OCI-M1 (cell line): ENCODE data around the gene PRR30.

ENCODE experiments used
- DNase-seq: peaks from one replicate; lab custom pipeline; 2025; lab: John Stamatoyannopoulos, UW

The PRR30 gene

DNA sequence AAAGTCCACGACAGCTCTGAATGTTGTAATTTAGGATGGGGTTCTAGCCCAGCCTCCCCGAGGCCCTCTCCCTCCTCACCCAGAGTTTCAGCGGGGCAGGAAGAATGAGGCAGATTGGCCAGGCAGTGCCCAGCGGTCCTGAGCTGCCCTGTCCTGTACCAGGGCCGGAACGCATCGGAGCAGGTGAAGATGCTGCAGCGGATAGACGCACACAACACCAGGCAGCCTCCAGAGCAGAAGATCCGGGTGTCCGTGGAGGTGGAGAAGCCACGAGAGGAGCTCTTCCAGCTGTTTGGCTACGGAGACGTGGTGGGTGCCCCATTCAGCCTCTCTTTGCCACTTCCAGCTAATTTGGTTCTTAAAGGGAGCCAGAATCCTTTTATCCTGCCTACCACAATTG is 41.9 kb downstream of the PRR30 start:
- no peak for DNase-seq

DNA sequence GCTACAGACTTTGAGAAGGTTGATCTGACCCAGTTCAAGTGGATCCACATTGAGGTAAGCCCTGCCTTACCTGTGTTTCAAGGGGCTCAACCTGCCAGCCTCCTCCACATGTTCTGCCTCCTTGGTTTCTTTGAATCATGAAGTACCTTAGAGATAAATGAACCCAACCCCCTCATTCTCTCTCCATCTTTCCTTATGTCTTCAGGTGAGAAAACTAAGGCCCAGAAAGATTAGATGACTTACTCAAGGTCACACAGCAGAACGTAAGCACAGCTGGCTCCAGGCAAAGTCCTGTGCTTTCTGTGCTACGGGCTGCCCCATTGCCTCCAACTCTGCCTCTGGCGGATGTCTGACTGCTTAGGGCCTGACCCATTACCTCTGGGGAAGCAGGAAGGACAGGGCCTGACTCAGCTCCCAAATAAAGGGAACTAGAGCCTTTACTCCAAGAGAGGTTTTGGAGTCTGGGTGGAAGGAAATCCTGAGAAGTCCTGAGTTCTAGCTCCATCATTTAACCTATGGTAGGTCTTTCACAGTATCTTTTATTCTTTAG is 42.4 kb downstream of the PRR30 start:
- no peak for DNase-seq

DNA sequence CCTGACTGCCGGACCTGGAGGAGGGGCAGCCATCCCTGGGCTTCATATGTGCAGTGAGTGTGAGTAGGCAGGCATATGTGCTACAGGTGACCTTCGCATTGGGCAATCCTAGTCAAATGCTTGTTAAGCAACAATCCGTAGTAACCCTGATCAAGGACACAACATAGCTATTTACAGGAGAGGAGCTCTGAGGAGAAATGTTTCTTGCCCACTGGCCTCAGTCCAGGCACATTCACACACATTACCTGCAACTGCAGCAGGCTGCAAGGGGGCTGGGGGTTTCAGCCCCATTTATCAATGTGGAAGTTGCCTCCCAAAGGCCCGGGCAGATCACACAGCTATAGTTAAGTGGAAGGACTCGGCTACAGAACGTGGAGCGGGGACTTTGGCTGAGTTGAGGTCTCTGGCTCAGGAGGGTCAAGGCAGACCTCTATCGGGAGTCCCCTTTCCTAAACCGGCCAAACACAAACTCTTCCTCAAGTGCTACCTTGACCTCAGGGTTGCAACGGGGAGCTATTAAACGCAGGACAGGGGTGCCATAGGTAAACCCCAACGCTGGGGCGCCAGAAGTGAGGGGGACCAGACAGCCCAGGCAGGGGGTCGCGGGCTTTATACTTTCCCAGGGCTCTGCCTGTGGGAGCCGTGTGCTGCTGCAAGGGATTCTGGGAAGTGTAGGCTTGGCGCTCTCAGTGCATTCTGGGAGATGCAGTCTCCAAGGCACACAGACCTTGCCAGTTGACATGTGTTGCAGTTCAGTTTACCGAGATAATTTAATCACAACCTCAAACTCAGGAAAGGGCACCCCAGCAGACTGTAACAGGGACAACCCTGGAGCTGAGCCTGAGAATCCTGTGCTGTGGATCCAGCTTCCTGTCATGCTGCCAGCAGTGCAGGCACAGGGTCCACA is 43.2 kb downstream of the PRR30 start:
- peak; percentile 76 for DNase-seq

DNA sequence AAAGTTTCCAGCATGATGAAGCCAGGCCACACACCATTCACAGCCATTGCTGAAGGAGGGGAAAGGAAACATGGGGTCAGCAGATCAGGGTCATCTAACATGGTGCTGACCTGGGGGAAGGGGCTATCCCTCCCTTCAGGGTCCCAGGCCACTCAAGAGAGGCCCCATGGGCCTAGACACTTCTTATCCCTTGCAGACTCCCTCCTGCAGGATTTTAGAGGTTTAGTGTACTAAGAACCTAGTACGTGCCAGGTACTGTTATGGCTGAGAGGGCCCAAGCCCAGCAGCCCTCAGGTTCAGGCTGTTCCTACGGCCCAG is 43.8 kb downstream of the PRR30 start:
- no peak for DNase-seq

DNA sequence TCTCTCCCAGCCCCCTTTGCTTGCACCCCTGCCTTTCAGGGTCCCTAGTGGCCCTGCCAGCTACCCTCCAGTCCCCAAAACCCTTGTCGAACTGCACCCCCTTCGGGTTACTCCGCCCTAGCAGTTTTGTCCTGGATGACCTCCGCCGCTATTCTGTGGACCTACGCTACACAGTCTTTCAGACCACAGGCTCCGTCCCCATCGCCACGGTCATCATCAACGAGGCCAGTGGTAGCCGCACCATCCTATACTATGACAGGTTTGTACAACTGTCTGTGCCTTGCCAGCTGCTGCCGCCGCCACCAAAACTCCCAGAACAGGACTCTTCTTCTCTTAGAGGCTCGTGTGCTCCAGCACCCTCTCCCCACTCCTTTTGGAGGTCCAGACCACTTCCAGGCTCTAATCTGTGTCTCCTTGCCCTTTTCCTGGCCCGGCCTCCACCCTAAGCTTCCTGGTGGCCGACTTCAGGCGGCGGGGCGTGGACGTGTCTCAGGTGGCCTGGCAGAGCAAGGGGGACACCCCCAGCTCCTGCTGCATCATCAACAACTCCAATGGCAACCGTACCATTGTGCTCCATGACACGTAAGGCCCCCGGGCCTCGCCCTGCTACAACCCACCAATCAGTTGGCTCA is 44.7 kb downstream of the PRR30 start:
- no peak for DNase-seq

DNA sequence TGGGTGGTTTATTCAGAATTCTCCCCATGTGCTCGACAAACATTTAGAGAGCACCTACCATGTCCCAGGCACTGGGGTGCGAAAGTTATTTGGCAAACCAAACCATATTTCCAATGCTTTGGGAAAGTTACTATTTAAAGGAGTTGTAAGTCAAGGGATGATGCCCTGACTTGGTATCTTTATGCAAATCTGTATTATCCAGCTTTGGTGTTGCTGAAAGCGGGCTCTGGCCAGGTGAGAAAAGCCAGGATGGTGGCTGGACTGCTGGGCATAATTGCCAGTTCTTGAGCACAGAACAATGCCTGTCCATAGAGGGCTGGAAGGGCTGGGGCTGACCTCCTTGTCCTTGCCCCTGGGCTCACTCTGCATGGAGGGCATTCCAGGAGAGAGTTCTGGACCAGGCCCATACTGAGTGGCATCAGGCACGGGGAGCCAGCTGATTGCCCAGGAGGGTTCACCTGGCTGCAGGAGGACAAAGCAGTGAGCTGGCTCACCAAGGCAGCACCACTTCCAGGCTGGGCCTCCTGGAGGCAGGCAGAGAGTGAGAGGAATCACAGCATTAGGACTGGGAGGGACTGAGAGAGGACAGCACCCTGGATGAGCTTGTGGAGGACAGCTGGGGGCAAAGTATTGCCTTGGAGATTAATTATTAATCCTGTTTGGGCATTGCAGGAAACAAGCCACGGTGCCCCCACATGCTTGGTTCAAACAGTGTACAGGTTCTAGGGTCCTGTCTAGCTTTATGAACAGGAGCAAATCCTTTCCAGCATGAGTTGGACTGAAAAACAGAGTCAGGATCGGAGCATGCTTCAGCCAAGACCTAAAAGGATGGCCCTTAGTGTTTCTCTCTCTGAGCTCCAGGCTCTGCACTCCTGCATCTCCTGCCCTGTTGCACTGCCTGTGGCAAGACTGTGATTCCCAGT is 45.5 kb downstream of the PRR30 start:
- DNase-seq = no peak

DNA sequence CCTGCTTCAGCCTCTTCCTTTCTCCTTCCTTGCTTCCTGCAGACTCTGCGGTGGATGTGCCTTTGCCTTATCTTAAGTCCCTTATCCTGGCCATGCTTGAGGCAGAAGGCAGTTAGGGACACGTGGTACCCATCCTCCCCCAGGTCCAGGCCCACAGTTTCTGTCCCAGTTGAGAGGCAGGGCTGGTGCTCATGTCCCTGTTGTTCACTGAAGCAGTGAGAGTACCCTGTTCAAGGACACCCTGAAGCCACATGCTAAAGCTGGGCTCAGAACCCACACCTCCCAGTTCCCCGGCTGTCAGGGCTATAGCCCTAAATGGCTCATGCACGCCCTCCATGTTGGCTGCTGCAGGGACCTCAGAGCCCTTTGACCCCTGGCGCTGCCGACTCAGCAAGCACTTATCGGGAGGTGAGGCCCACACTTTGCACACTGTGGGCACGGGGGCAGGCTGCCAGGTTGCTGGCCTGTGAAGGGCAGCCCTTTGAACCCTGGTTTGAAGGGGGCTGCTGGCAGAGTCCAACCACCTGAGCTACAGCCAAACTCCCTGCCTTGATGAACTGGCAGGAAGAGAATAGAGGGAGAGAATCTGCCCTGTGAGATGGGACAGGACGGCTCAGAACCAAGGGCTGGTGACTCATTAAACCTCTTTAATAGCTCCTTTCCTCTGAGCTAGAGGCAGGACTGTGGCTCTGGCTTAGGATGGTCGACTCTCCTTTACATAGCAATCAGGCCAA is 46.3 kb downstream of the PRR30 start:
- DNase-seq = peak; percentile 86

DNA sequence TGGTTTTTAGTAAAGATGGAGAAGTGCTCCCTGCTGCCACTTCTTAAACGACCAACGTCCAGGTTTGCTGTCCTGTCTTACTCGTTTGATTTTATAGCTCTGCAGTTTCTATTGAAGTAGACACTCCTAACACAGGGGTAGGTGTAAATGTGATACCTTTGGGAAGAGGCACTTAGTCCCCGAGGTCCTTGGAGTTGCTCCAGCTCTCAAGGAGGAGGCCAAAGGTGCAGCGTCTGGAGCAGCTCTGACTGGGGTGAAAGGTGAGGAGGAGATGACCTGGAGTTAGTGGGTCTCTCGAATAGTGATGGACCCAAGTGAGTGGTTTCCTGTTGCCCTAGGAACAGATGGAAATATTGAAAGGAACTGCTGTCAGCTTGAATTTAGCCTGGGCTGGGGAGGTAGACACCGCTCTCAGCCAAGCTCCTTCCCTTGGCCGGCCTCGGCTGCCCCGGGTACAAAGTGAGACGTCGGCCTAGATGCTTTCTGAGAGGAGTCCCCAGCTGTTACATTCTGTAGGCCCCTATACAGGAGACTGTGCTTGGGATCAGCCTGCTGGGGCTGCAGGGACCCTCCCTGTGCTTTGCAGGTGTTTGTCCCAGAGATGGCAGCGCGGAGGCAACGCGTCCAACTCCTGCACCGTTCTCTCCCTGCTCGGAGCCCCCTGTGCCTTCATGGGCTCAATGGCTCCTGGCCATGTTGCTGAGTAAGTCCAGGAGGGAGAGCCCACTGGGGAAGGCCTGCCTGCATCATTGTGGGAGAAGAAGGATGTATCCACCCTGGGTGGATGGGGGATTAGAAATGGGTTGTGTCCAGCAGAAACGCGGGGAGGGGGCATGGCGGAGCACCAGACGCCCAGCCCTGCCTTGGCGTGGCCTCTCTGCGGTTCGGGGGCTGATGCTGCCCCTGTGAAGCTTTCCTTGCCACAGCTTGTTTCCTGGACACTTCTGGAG is 47.2 kb downstream of the PRR30 start:
- DNase-seq = no peak

DNA sequence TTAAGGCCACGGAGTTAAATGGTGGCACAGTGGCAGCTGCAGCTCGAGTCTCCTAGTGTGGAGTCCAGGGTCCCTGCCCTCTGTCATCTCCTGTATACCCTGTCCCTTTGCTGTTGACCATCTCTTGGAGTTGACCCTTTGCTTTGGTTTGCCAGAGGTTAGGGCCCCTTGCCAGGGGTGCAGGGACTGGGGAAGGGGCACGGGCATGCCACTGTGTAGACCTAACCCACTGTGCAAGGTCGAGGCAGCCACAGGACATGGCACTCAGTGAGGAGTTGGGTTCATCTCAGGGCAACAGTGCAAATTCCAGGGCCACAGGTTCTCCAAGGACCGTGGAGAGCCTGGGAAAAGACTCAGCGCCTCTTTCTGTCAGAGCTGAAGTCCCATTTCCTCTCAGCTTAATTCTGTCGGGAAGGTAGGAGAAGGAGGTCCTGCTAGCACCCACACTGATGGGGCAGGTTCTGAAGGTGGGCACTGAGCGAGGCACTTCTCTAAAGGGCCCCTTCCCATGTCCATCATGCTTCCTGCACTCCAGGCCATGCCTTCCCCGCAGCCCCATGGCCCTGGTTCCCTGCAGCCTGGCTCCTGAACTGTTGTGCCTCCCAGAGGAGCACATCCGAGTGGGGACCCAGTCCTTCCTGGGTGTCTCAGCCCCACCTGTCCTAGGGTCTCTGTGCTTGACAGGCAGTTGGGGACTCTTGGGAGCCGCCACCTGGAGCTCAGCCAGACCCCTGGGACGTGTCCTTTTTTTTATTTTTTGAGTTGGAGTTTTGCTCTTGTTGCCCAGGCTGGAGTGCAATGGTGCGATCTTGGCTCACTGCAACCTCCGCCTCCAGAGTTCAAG is 49.9 kb downstream of the PRR30 start:
- DNase-seq = no peak

DNA sequence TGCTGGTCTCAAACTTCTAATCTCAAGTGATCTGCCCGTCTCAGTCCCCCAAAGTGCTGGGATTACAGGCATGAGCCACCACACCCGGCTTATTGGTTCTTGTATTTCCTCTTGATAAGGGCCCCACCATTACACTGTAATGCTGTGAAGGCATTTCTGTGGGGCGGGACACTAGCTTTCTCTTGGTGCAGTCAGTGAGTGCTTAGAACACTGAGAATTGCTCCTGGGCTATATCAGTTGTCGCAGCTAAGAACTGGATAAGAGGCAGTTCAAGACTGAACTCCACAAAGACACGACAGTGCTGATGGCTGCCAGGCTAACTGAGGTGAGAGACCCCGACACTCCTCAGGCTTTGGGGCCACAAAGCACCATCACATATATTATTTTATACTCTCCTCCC is 50.6 kb downstream of the PRR30 start:
- peak; percentile 31 for DNase-seq

DNA sequence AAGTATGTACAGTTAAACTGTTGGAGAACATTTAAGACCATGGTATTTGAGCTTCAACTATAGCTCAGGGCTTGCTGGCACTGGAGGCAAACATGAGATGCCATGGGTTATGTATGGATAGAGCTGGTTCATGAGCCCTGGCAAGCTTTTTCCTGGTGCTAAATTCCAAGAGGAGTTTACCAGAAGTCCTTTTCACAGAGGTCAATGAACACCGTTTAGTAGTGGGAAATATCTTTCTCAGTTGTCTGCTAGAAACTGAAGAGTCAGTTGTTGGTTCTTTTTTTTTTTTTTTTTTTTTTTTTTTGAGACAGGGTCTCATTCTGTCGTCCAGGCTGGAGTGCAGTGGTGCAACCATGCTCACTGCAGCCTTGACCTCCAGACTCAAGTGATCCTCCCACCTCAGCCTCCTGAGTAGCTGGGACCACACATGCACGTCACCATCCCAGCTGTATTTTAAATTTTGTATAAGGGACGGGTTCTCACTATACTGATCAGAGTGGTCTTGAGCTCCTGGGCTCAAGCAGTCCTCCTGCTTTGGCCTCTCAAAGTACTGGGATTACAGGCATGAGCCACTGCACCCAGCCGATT is 51.3 kb downstream of the PRR30 start:
- no peak for DNase-seq
